Esophagus (tissue), 2 donors: ENCODE results near the gene MOB2. TPM values are rescaled to one million over a fixed set of nuclear protein-coding genes. Genes with fewer than 3 reads are reported as not detected.
A peak's percentile ranks its signal among the peaks of the same experiment; 100 is the strongest.

Experiments
- H3K27ac ChIP-seq, 2 donors: one replicate each; pipeline ENCODE4 v1.5.1; 2013; ENCODE audit warnings: low read depth in 2 of 2, mild to moderate bottlenecking in 2 of 2, inconsistent platforms in 1 of 2, low read length in 1 of 2, moderate library complexity in 1 of 2
- H3K27me3 ChIP-seq, 2 donors: one replicate each; pipeline ENCODE4 v1.6.1; 2013; ENCODE audit warnings: low read length in 2 of 2, control low read depth in 1 of 2, mild to moderate bottlenecking in 1 of 2; ENCODE audit not compliant: insufficient read depth in 2 of 2, control insufficient read depth in 1 of 2
- H3K36me3 ChIP-seq, 2 donors: one replicate each; pipeline ENCODE4 v1.6.1; 2013; ENCODE audit warnings: low read length in 1 of 2; ENCODE audit not compliant: control insufficient read depth in 2 of 2, insufficient read depth in 2 of 2
- H3K4me1 ChIP-seq, 2 donors: one replicate each; pipeline ENCODE4 v1.6.1; 2013; ENCODE audit warnings: low read length in 1 of 2; ENCODE audit not compliant: control insufficient read depth in 2 of 2, insufficient read depth in 2 of 2
- H3K4me3 ChIP-seq, 2 donors: one replicate each; pipeline ENCODE4 v1.5.1; 2013; ENCODE audit warnings: low read length in 2 of 2, mild to moderate bottlenecking in 2 of 2, low read depth in 1 of 2, moderate library complexity in 1 of 2
- H3K9me3 ChIP-seq, 2 donors: one replicate each; pipeline ENCODE4 v1.6.1; 2013; ENCODE audit warnings: mild to moderate bottlenecking in 2 of 2, low read depth in 1 of 2, low read length in 1 of 2, moderate library complexity in 1 of 2; ENCODE audit not compliant: control insufficient read depth in 2 of 2, insufficient read depth in 1 of 2
- WGBS, 2 donors: extraction: QIAGEN DNeasy Blood & Tissue Kit; methylation state at CpG; one replicate each; pipeline ENCODE4 v1.1.7; 2013; 5-methylcytosine and 5-hydroxymethylcytosine counted together
- polyA plus RNA-seq, 2 donors: library from polyadenylated mRNA; stranded (reverse); fragments of 200-250 nt; gene quantifications; one replicate each; pipeline ENCODE4 v1.2.3, GENCODE V29; 2013
- donor health status: healthy with polysubstance abuse.
- donor health status: Bipolar disorder and iron deficiency.

MOB2 gene
- polyA plus RNA-seq, 2 donors, result 33.2 to 43.8 TPM

DNA sequence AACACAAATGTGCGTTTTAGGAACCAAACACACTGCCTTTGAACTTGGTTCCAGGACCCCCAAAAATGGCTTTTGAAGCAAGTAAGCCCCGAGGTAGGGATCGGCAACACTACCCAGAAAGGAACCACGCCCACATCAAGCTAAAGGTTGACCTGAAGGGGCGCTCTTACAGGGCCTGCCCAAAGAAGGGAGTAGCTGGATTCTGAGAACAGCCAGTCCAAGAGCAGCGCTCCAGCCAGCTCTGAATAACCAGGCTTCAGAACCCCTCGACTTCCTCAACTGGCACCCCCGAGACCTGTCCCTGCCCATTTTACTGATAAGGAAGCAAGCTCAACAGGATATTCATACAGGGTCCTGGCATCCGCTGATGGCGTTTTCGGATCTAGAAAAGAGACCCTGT lies 18.9 kb upstream of the MOB2 start:
- WGBS, 2 donors, result 82 to 88% methylated on average over 11 of the region's 11 CpGs
- no peaks in the 10 kb centered on the region for H3K9me3 ChIP-seq
- H3K4me1 ChIP-seq, result peaks cover 23 to 25% of the 10 kb centered on the region in 2 donors

DNA sequence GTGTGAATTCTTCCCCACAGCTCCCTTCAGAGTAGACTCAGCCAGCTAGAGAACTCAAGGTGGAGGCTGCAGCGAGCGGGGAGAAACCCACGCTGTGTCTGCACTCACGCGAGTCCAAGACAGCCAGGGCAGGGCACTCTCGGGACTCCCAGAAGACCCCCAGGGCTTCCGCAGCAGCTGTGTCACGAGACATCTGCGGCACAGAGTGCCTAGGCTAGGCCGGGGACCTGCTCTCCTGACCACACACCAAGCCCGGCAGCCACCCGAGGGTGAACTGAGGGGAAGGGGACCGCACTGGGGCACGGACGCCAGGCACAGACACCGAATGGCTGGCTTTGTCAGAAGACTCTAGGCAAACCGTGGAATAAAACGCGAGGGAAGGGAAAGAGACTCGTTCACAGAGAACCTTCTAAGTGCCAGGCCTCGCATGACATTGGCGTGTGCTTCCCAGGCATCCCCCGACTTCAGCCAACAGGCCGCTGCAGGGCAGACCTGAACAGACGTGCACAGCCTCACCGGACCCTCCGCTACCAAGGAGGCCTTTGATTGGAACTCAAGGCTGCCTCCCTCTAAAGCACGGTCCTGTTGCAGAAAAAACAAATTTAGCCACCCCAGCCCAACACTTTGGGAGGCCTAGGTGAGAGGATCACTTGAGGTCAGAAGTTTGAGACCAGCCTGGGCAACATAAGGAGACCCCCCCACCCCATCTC lies 18.2 kb upstream of the MOB2 start:
- peaks cover 27 to 29% of the 10 kb centered on the region in 2 donors for H3K4me1 ChIP-seq

More for the DNA sequence above, 18.9 kb upstream of the MOB2 start:
- H3K36me3 ChIP-seq, result peaks cover 0 to 6% of the 10 kb centered on the region in 2 donors
- no peaks in the 10 kb centered on the region for H3K27me3 ChIP-seq
- H3K4me3 ChIP-seq, result no peak overlapping the region
- no peak overlapping the region for H3K27ac ChIP-seq

DNA sequence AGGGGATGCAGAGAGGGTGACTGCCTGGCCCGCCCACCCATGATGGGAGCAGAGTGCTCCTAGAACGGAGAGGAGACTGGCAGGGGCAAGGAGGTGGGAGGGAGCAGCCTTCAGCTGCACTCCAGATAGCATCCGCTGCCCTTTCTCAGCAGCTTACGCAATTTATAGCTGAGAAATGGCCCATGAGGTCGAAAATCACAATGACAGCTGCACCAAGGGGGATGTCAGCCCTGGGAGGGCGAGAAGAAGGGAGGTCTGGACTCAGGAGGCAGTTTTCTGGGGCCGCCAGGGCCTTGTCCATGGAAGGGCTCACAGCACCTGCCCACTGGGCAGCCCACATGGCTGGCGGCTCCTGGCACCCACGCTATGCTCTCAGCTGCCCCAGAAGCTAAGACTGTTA lies 17.6 kb upstream of the MOB2 start:
- 72 to 79% methylated on average over 9 of the region's 9 CpGs for WGBS, 2 donors
- H3K36me3 ChIP-seq, result peaks cover 0 to 18% of the 10 kb centered on the region in 2 donors
- no peaks in the 10 kb centered on the region for H3K27me3 ChIP-seq
- H3K9me3 ChIP-seq, result no peaks in the 10 kb centered on the region
- H3K27ac ChIP-seq, result no peak overlapping the region
- no peak overlapping the region for H3K4me3 ChIP-seq
- peaks cover 27 to 29% of the 10 kb centered on the region in 2 donors for H3K4me1 ChIP-seq

More for the DNA sequence above, 18.2 kb upstream of the MOB2 start:
- 92% methylated on average over 28 of the region's 28 CpGs for WGBS, 2 donors
- Histone ChIP-seq H3K36me3 (peaks cover 0 to 13% of the 10 kb centered on the region in 2 donors), H3K27ac (no peak overlapping the region), H3K4me3 (no peak overlapping the region), H3K27me3 (no peaks in the 10 kb centered on the region), H3K9me3 (no peaks in the 10 kb centered on the region)

DNA sequence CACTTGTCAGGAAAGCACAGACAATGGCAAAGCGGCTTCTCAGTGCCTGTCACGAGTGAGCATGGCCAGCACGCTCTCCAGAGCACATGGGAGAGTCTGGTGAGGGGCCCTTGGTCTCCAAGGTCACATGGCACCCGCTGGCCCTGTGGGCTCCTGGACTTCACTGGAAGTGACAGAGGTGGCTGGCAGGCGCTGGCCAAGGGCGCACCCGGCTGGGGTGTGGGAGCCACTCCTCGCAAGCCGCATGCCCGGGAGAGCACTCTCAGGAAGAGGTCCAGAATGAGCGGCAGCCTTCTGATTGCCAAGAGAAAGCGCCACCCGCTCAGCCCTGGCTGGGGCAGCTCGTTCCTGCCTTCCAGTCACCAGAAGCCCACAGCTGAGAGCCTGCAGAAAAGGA lies 17.1 kb upstream of the MOB2 start:
- Histone ChIP-seq H3K36me3 (peaks cover 0 to 15% of the 10 kb centered on the region in 2 donors), H3K27me3 (no peaks in the 10 kb centered on the region), H3K9me3 (no peaks in the 10 kb centered on the region), H3K4me1 (peaks cover 27 to 29% of the 10 kb centered on the region in 2 donors), H3K4me3 (no peak overlapping the region), H3K27ac (peak overlapping the region in 1 of 2 donors; percentile 53)
- 50 to 60% methylated on average over 14 of the region's 14 CpGs for WGBS, 2 donors

DNA sequence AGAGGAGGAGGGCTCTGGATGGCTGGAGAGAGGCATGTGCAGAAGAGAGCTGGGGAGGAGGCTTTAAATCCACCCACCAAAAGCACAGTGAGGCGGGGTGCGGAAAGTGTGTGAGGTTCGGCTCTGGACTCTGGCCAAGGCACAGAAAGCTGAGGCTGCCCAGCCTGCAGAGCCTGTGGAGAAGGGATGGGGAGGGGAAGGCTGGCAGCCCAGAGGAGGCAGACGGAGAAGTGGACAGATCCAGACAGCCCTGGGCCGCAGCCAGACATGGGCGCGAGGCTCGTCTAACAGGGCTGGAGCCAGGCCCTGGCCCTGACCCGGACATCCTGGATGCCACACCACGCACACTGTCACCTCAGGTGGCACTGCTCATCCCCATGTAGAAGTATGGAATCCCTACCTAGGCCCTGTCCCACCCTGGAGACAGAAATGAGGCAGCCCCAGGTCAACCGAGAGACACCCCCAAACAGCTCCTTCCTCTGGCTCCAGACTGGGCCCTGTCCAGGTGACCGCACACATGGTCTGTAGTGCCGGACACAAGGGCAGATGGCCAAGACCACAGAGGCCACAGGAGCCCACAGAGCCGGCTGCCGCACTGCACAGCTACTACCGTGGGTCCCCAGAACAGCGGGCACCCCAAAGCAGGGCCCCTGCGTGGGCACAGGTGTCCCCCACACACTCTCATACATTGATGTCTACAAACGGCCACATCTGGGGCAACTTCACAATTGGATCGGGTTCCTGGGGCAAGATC lies 16.6 kb upstream of the MOB2 start:
- Histone ChIP-seq H3K4me1 (peaks cover 27 to 32% of the 10 kb centered on the region in 2 donors), H3K9me3 (no peaks in the 10 kb centered on the region), H3K4me3 (no peak overlapping the region), H3K27ac (peak overlapping the region in 1 of 2 donors; percentile 53), H3K36me3 (peaks cover 0 to 15% of the 10 kb centered on the region in 2 donors), H3K27me3 (no peaks in the 10 kb centered on the region)
- WGBS, 2 donors, result 59 to 60% methylated on average over 20 of the region's 20 CpGs

DNA sequence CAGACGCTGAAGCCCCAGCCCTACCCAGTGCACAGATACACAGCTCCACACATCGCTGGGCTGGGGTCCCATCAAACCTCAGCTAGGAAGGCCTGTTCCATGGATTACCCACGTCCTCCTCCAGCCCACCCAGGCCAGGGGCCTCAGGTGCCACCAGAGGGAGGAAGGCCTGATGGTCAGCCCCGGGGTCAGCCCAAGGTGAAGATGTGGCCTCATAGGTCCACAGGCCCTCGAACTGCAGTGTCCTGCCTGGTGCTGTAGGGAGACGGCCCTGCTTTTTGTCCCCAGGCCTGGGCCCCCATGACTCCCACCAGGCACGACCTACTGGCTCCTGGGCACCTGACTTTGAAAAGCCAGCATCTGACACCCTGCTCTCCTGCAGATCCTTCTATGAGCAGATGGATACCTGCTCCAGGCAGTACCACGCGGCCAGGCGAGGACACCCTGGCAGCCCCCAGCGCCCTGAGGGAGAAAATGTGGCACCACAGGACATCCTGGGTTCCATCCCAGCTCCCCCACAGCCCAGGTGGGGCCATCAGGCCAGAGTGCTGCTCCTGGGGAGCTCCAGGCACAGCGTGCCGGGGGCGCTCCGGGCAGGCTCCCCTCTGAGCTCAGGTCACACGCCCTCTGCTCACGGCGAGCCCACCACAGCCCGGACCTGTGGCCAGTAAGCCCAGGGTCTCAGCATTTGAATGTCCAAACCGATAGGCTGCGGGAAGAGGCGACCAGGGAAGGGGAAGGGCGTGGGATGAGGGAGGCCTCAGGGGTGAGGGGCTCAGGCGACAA lies 15.8 kb upstream of the MOB2 start:
- WGBS, 2 donors, result 89 to 90% methylated on average over 24 of the region's 24 CpGs
- Histone ChIP-seq H3K9me3 (no peaks in the 10 kb centered on the region), H3K4me1 (peaks cover 27 to 33% of the 10 kb centered on the region in 2 donors), H3K36me3 (peaks cover 0 to 15% of the 10 kb centered on the region in 2 donors), H3K27ac (peak overlapping the region in 1 of 2 donors; percentile 26), H3K27me3 (no peaks in the 10 kb centered on the region), H3K4me3 (no peak overlapping the region)

DNA sequence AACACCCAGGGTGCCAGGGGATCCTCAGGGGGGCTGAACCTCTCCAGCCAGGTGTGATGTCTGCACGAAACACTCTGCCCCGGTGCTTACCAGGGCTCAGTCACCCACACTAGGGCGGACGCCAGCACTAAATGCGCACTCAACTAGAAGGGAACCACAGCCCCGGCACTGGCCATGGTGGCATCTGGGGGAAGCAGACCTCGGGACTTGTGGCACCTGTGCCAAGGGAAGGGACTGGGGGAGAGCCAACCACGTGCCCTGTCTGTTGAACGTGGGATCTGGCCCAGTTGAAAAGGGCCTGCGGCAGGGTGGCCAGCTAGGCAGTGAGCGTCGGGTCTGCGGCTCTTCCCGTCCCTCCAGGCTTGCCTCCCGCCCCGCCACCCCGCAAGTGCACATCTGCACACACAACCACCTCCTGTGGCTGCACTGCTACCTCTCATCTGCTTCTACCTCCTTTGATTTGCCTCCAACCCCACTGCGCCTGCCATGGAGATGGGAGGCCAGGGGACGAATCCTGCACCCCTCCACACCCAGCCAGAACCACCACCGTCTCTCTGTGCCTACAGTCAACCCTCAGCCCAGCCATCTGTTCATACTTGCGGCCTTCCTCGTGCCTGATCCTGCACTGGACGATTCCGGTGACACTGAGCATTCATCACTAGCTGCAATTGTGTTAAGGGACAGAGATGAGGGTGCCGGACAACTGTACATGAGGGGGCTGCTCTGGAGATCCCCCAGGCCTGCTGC lies 15.0 kb upstream of the MOB2 start:
- H3K36me3 ChIP-seq, result peaks cover 0 to 15% of the 10 kb centered on the region in 2 donors
- H3K4me1 ChIP-seq, result peaks cover 29 to 36% of the 10 kb centered on the region in 2 donors
- no peaks in the 10 kb centered on the region for H3K9me3 ChIP-seq
- H3K27me3 ChIP-seq, result no peaks in the 10 kb centered on the region
- H3K27ac ChIP-seq, result no peak overlapping the region
- WGBS, 2 donors, result 82 to 86% methylated on average over 25 of the region's 25 CpGs
- no peak overlapping the region for H3K4me3 ChIP-seq

DNA sequence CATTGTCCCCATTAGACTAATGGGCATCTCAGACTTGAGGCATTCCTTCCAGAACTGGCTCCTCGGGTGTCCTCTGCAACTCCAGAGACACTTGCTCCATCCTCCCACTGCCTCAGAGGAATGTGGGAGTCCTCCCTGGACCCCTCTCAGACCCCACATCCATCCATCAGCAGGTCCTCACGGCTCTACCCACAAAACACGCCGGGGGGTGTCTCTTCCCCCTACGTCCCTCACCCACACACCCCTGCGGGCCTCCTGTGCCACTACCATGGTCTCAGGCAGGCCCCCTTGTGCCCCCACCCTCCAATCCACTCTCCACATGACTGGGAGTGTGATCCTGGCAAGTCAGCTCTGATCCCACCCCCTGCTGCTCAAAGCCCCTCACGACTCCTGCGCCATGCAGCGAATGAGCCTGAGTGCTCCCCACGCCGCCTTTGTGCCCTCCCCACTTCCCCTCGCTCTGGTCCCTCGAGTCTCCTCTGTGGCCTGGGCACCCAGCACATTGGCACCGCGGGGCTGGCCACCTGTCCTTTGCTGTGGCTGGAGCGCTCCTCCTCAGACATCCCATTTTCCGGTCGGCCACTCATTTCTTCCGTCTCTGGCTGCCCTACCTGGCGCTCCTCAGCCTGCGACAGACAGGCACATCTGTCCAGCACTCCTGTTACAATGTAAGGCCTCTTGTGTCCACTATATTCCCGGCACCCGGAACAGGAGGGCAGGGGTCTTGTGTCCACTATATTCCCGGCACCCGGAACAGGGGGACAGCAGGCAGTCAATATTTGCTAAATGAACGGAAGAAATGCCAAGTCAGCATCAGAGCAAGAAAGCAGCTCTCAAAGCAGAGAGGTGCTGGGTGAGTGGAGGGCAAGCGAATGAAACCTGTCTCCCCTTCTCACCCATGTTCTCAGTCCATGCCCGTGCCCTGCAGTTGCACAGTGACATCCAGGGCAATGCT lies 14.2 kb upstream of the MOB2 start:
- peak overlapping the region in 1 of 2 donors; percentile 13 for H3K27ac ChIP-seq
- H3K36me3 ChIP-seq, result peaks cover 0 to 15% of the 10 kb centered on the region in 2 donors
- H3K27me3 ChIP-seq, result no peaks in the 10 kb centered on the region
- no peak overlapping the region for H3K4me3 ChIP-seq
- peaks cover 29 to 40% of the 10 kb centered on the region in 2 donors for H3K4me1 ChIP-seq
- no peaks in the 10 kb centered on the region for H3K9me3 ChIP-seq
- WGBS, 2 donors, result 90 to 92% methylated on average over 28 of the region's 28 CpGs
